WTC11 (cell line): ENCODE data around the gene TP53INP2. TPM values are rescaled to one million over a fixed set of nuclear protein-coding genes. Genes with fewer than 3 reads are reported as not detected.

Experiments used
- ATAC-seq: fragments of 200-7000 bp; cut with Tn5 transposase; 2 replicates; pipeline ENCODE4 v1.10.0; 2021; ENCODE audit warnings: mild to moderate bottlenecking, moderate library complexity
- CTCF ChIA-PET: fragments of 300-600 bp; sonication (Branson Sonifier 250); formaldehyde crosslinking; loops from one replicate; lab custom pipeline; 2021; ENCODE audit warnings: antibody characterized with exemption; lab: Charles Lee
- POLR2A ChIA-PET: fragments of 350-600 bp; sonication (Branson Sonifier 250); formaldehyde crosslinking; loops from one replicate; lab custom pipeline; 2021; ENCODE audit warnings: antibody characterized with exemption; lab: Charles Lee
- DNase-seq: peaks from one replicate; pipeline ENCODE4 v3.0.0; 2021; ENCODE audit warnings: low spot score
- H3K27ac Mint-ChIP-seq: 2 replicates; pipeline ENCODE4 v1.8.0; 2021; ENCODE audit warnings: mixed read lengths
- H3K27me3 Mint-ChIP-seq: 2 replicates; pipeline ENCODE4 v1.8.0; 2021; ENCODE audit warnings: low read depth, mild to moderate bottlenecking, moderate library complexity, mixed read lengths
- H3K36me3 Mint-ChIP-seq: 2 replicates; pipeline ENCODE4 v1.8.0; 2021; ENCODE audit warnings: mixed read lengths
- H3K4me1 Mint-ChIP-seq: 2 replicates; pipeline ENCODE4 v1.8.0; 2022; ENCODE audit warnings: mixed read lengths
- H3K4me3 Mint-ChIP-seq: 2 replicates; pipeline ENCODE4 v1.8.0; 2021; ENCODE audit warnings: mild to moderate bottlenecking, moderate library complexity, mixed read lengths
- H3K9me3 Mint-ChIP-seq: 2 replicates; pipeline ENCODE4 v1.8.0; 2021; ENCODE audit warnings: mixed read lengths
- ATF1 ChIP-seq: sonication (generic); formaldehyde crosslinking; IDR thresholded peaks from 2 replicates; pipeline ENCODE4 v1.8.1; 2023; ENCODE audit warnings: mild to moderate bottlenecking, moderate library complexity, missing genetic modification reagents
- ATF6 ChIP-seq: sonication (generic); formaldehyde crosslinking; IDR thresholded peaks from 2 replicates; pipeline ENCODE4 v1.8.1; 2023; ENCODE audit warnings: mild to moderate bottlenecking, missing genetic modification reagents
- ELF4 ChIP-seq: sonication (generic); formaldehyde crosslinking; IDR thresholded peaks from 2 replicates; pipeline ENCODE4 v1.8.1; 2022; ENCODE audit warnings: low read depth, mild to moderate bottlenecking, moderate library complexity, missing genetic modification reagents
- ESRRA ChIP-seq: sonication (generic); formaldehyde crosslinking; IDR thresholded peaks from 2 replicates; pipeline ENCODE4 v1.8.1; 2022; ENCODE audit warnings: mild to moderate bottlenecking, missing genetic modification reagents, borderline replicate concordance
- FOXJ3 ChIP-seq: sonication (generic); formaldehyde crosslinking; IDR thresholded peaks from 2 replicates; pipeline ENCODE4 v1.9.0; 2021; ENCODE audit warnings: missing genetic modification reagents, mild to moderate bottlenecking, borderline replicate concordance
- GABPB1 ChIP-seq: sonication (generic); formaldehyde crosslinking; IDR thresholded peaks from 2 replicates; pipeline ENCODE4 v1.8.1; 2023; ENCODE audit warnings: mild to moderate bottlenecking, missing genetic modification reagents
- GTF2I ChIP-seq: fragments of 250-450 bp; sonication (Bioruptor Pico); conservative IDR thresholded peaks from 2 replicates; pipeline ENCODE4 v1.4.0; 2021; ENCODE audit warnings: mild to moderate bottlenecking
- IRF2 ChIP-seq: sonication (generic); formaldehyde crosslinking; IDR thresholded peaks from 2 replicates; pipeline ENCODE4 v1.8.0; 2022; ENCODE audit warnings: low read depth, missing genetic modification reagents, borderline replicate concordance
- MAX ChIP-seq: sonication (generic); formaldehyde crosslinking; IDR thresholded peaks from 2 replicates; pipeline ENCODE4 v1.8.0; 2022; ENCODE audit warnings: mild to moderate bottlenecking, missing genetic modification reagents
- MLX ChIP-seq: sonication (generic); formaldehyde crosslinking; IDR thresholded peaks from 2 replicates; pipeline ENCODE4 v1.8.1; 2023; ENCODE audit warnings: mild to moderate bottlenecking, missing genetic modification reagents, moderate library complexity
- MXD4 ChIP-seq: fragments of 250-450 bp; sonication (Bioruptor Pico); IDR thresholded peaks from 2 replicates; pipeline ENCODE4 v1.8.0; 2021; ENCODE audit warnings: mild to moderate bottlenecking, moderate library complexity, borderline replicate concordance
- NFE2L1 ChIP-seq: sonication (generic); formaldehyde crosslinking; IDR thresholded peaks from 2 replicates; pipeline ENCODE4 v1.8.1; 2023; ENCODE audit warnings: missing genetic modification reagents
- NR1H2 ChIP-seq: sonication (generic); formaldehyde crosslinking; IDR thresholded peaks from 2 replicates; pipeline ENCODE4 v1.9.0; 2021; ENCODE audit warnings: mild to moderate bottlenecking, moderate library complexity, missing genetic modification reagents
- NR3C1 ChIP-seq: sonication (generic); formaldehyde crosslinking; conservative IDR thresholded peaks from 2 replicates; pipeline ENCODE4 v1.8.1; 2023; ENCODE audit warnings: low read depth, mild to moderate bottlenecking, missing genetic modification reagents
- PRRX2 ChIP-seq: fragments of 250-450 bp; sonication (Bioruptor Pico); IDR thresholded peaks from 2 replicates; pipeline ENCODE4 v1.8.0; 2021; ENCODE audit warnings: mild to moderate bottlenecking
- SMAD3 ChIP-seq: sonication (generic); formaldehyde crosslinking; IDR thresholded peaks from 2 replicates; pipeline ENCODE4 v1.8.0; 2022; ENCODE audit warnings: missing genetic modification reagents, mild to moderate bottlenecking, borderline replicate concordance
- SMAD4 ChIP-seq: sonication (generic); formaldehyde crosslinking; IDR thresholded peaks from 2 replicates; pipeline ENCODE4 v1.8.0; 2022; ENCODE audit warnings: mild to moderate bottlenecking, missing genetic modification reagents
- STAT6 ChIP-seq: sonication (generic); formaldehyde crosslinking; conservative IDR thresholded peaks from 2 replicates; pipeline ENCODE4 v1.8.1; 2023; ENCODE audit warnings: mild to moderate bottlenecking, low read depth, missing genetic modification reagents, moderate library complexity
- ZBTB43 ChIP-seq: sonication (generic); formaldehyde crosslinking; IDR thresholded peaks from 2 replicates; pipeline ENCODE4 v1.8.1; 2023; ENCODE audit warnings: mild to moderate bottlenecking, missing genetic modification reagents
- ZNF121 ChIP-seq: sonication (generic); formaldehyde crosslinking; IDR thresholded peaks from 2 replicates; pipeline ENCODE4 v1.8.0; 2023; ENCODE audit warnings: missing genetic modification reagents
- ZNF138 ChIP-seq: sonication (generic); formaldehyde crosslinking; conservative IDR thresholded peaks from 2 replicates; pipeline ENCODE4 v1.8.1; 2022; ENCODE audit warnings: mild to moderate bottlenecking, moderate library complexity, missing genetic modification reagents
- ZNF219 ChIP-seq: sonication (generic); formaldehyde crosslinking; IDR thresholded peaks from 2 replicates; pipeline ENCODE4 v1.8.0; 2023; ENCODE audit warnings: missing genetic modification reagents, mild to moderate bottlenecking, borderline replicate concordance
- ZNF423 ChIP-seq: fragments of 250-450 bp; sonication (Bioruptor Pico); IDR thresholded peaks from 2 replicates; pipeline ENCODE4 v2.1.2; 2022; ENCODE audit warnings: mild to moderate bottlenecking, moderate library complexity
- ZNF512 ChIP-seq: sonication (generic); formaldehyde crosslinking; IDR thresholded peaks from 2 replicates; pipeline ENCODE4 v1.8.1; 2022; ENCODE audit warnings: missing genetic modification reagents, borderline replicate concordance
- ZNF671 ChIP-seq: fragments of 250-450 bp; sonication (Bioruptor Pico); IDR thresholded peaks from 2 replicates; pipeline ENCODE4 v1.8.0; 2021; ENCODE audit warnings: mild to moderate bottlenecking
- ZSCAN18 ChIP-seq: fragments of 250-450 bp; sonication (Bioruptor Pico); IDR thresholded peaks from 2 replicates; pipeline ENCODE4 v2.1.2; 2022; ENCODE audit warnings: mild to moderate bottlenecking, moderate library complexity
- total RNA-seq: library from RNA; stranded (reverse); gene quantifications from 3 replicates; pipeline ENCODE4 v1.2.3, GENCODE V29; 2021

TP53INP2 gene
- total RNA-seq, 1 experiment from 2014 or later, result 4.3 TPM

- ATAC-seq (no peak), DNase-seq (no peak)
- H3K36me3 Mint-ChIP-seq, result no peaks in the 10 kb centered on the region
- no peaks in the 10 kb centered on the region for H3K27me3 Mint-ChIP-seq
- no peaks in the 10 kb centered on the region for H3K4me1 Mint-ChIP-seq
- CTCF ChIA-PET, result no interaction called here
- no peak overlapping the region for H3K27ac Mint-ChIP-seq
- POLR2A ChIA-PET, result no interaction called here
- no peaks in the 10 kb centered on the region for H3K9me3 Mint-ChIP-seq
- no peak for TF ChIP-seq SMAD4 (CRISPR knock-in tag)
- TF ChIP-seq ZSCAN18 (CRISPR knock-in tag), result no peak
- TF ChIP-seq ATF6 (CRISPR knock-in tag), result no peak
- TF ChIP-seq MLX (CRISPR knock-in tag), result no peak
- no peak for TF ChIP-seq ZBTB43 (CRISPR knock-in tag)
- no peak for TF ChIP-seq IRF2 (CRISPR knock-in tag)
- TF ChIP-seq ATF1 (CRISPR knock-in tag), result no peak
- no peak for TF ChIP-seq FOXJ3
- TF ChIP-seq MXD4, result no peak
- no peak for TF ChIP-seq ELF4 (CRISPR knock-in tag)
- TF ChIP-seq MAX (CRISPR knock-in tag), result no peak
- no peak for TF ChIP-seq NFE2L1 (CRISPR knock-in tag)
- H3K4me3 Mint-ChIP-seq, result no peak overlapping the region
Observed at GRCh38 chr20:34724172-34724571, 20.0 kb downstream of the TP53INP2 start.

- POLR2A ChIA-PET, result interaction anchor here (0.7 kb wide), 1 partner anchor 201 kb away, joined by 3 read pairs; no protein-coding TSS in a partner anchor
- no peak overlapping the region for H3K4me3 Mint-ChIP-seq
- no peak overlapping the region for H3K27ac Mint-ChIP-seq
- no peak for DNase-seq
- ATAC-seq, result no peak
- H3K36me3 Mint-ChIP-seq, result no peaks in the 10 kb centered on the region
- H3K4me1 Mint-ChIP-seq, result no peaks in the 10 kb centered on the region
- CTCF ChIA-PET, result interaction anchor here (0.6 to 2.4 kb wide), 4 partner anchors 25 to 167 kb away, joined by 3 to 9 read pairs (median 3); partner anchors contain the start of gene PIGU
- no peaks in the 10 kb centered on the region for H3K9me3 Mint-ChIP-seq
- no peaks in the 10 kb centered on the region for H3K27me3 Mint-ChIP-seq
- TF ChIP-seq STAT6 (no peak), GABPB1 (no peak), PRRX2 (CRISPR knock-in tag) (no peak), MLX (CRISPR knock-in tag) (no peak), SMAD3 (CRISPR knock-in tag) (no peak), ZNF121 (CRISPR knock-in tag) (no peak), ZNF138 (CRISPR knock-in tag) (no peak), ZNF671 (CRISPR knock-in tag) (no peak), NR1H2 (CRISPR knock-in tag) (no peak), GTF2I (no peak), IRF2 (CRISPR knock-in tag) (no peak), ZNF512 (CRISPR knock-in tag) (no peak), NR3C1 (no peak), MAX (CRISPR knock-in tag) (no peak), ZNF423 (no peak), ZNF219 (no peak), ESRRA (CRISPR knock-in tag) (no peak)
Observed at GRCh38 chr20:34729416-34729815, 25.3 kb downstream of the TP53INP2 start.
